Measurements from ENCODE around the gene VPS13D.

- no peak for TF ChIP-seq CTCF (IDR thresholded peaks at IDR 0.05)
- TF ChIP-seq POLR2A (IDR thresholded peaks at IDR 0.05): no peak
These were observed 85.3 kb downstream of the VPS13D start for GRCh38 chr1:12315146-12315545.

Data from testis (tissue), 2 donors.